Ascending aorta (tissue), 2 donors: Measurements from ENCODE around the gene EDEM3. TPM values are rescaled to one million over a fixed set of nuclear protein-coding genes. Genes with fewer than 3 reads are reported as not detected.

ENCODE experiments used
- DNase-seq, 2 donors: peaks; one replicate each; pipeline ENCODE4 v3.0.0-alpha.2; 2019; ENCODE audit warnings: low spot score in 2 of 2
- H3K27ac ChIP-seq, 2 donors: fragments of 200-600 bp; sonication (generic); one replicate each; pipeline ENCODE4 v1.5.1; 2016 to 2017; ENCODE audit warnings: mild to moderate bottlenecking in 1 of 2
- H3K27me3 ChIP-seq: fragments of 200-600 bp; sonication (generic); one replicate; pipeline ENCODE4 v1.5.1; 2017
- H3K36me3 ChIP-seq, 2 donors: fragments of 200-600 bp; sonication (generic); one replicate each; pipeline ENCODE4 v1.5.1; 2016
- H3K4me1 ChIP-seq, 2 donors: fragments of 200-600 bp; sonication (generic); one replicate each; pipeline ENCODE4 v1.5.1; 2016 to 2017; ENCODE audit warnings: mild to moderate bottlenecking in 1 of 2
- H3K4me3 ChIP-seq, 2 donors: fragments of 200-600 bp; sonication (generic); one replicate each; pipeline ENCODE4 v1.5.1; 2016 to 2017; ENCODE audit warnings: mild to moderate bottlenecking in 1 of 2
- H3K9me3 ChIP-seq, 2 donors: fragments of 200-600 bp; sonication (generic); one replicate each; pipeline ENCODE4 v1.5.1; 2016
- CTCF ChIP-seq, 3 experiments: fragments of 200-600 bp in 2 of 3; fragments of 450-650 bp in 1 of 3; sonication (generic) in 2 of 3; IDR thresholded peaks; one replicate each; pipeline ENCODE4 v1.5.1; 2016 to 2019; ENCODE audit warnings: antibody characterized with exemption in 3 of 3, mild to moderate bottlenecking in 1 of 3, moderate library complexity in 1 of 3
- intact Hi-C: fragments of 100-400 bp; cut with DNase I; formaldehyde crosslinking; loops from one replicate; pipeline ENCODE4 v1.15.1; 2023
- total RNA-seq: library from RNA; depleted of rRNA; stranded (reverse); fragments of >200 nt; gene quantifications from one replicate; pipeline ENCODE4 v1.1.0, GENCODE V29; 2016

The EDEM3 gene
- total RNA-seq, 1 donor from 2014 or later, result 23.1 TPM

- Histone ChIP-seq H3K9me3 (no peaks in the 10 kb centered on the region), H3K27ac (no peak overlapping the region), H3K4me1 (peaks cover 0 to 5% of the 10 kb centered on the region in 2 donors), H3K4me3 (no peak overlapping the region), H3K27me3 (no peaks in the 10 kb centered on the region), H3K36me3 (no peaks in the 10 kb centered on the region)
- TF ChIP-seq CTCF (IDR thresholded peaks at IDR 0.05), result no peak
- DNase-seq, result no peak
- intact Hi-C loops, result no loop called here
These were observed 8.6 kb downstream of the EDEM3 start for GRCh38 chr1:184745929-184746638.

- no peak for DNase-seq
- Histone ChIP-seq H3K9me3 (no peaks in the 10 kb centered on the region), H3K27me3 (no peaks in the 10 kb centered on the region), H3K36me3 (no peaks in the 10 kb centered on the region), H3K4me1 (peaks cover 0 to 5% of the 10 kb centered on the region in 2 donors), H3K4me3 (no peak overlapping the region), H3K27ac (no peak overlapping the region)
- no peak for TF ChIP-seq CTCF (IDR thresholded peaks at IDR 0.05)
- intact Hi-C loops, result no loop called here
These were observed 9.5 kb downstream of the EDEM3 start for GRCh38 chr1:184745110-184745509.

- no peaks in the 10 kb centered on the region for H3K9me3 ChIP-seq
- no peak overlapping the region for H3K27ac ChIP-seq
- no peak for TF ChIP-seq CTCF (IDR thresholded peaks at IDR 0.05)
- H3K36me3 ChIP-seq, result no peaks in the 10 kb centered on the region
- no peak overlapping the region for H3K4me3 ChIP-seq
- intact Hi-C loops, result no loop called here
- H3K27me3 ChIP-seq, result no peaks in the 10 kb centered on the region
- no peaks in the 10 kb centered on the region for H3K4me1 ChIP-seq
- no peak for DNase-seq
These were observed 11.4 kb downstream of the EDEM3 start for GRCh38 chr1:184743062-184743756.

- Histone ChIP-seq H3K9me3 (no peaks in the 10 kb centered on the region), H3K27me3 (no peaks in the 10 kb centered on the region), H3K4me3 (no peak overlapping the region), H3K36me3 (peaks cover 0 to 11% of the 10 kb centered on the region in 2 donors), H3K27ac (no peak overlapping the region), H3K4me1 (no peaks in the 10 kb centered on the region)
- intact Hi-C loops, result no loop called here
- no peak for TF ChIP-seq CTCF (IDR thresholded peaks at IDR 0.05)
- no peak for DNase-seq
These were observed 14.3 kb downstream of the EDEM3 start for GRCh38 chr1:184740344-184740743.

GRCh38 chr1:184739796-184740195 lies 14.9 kb downstream of the EDEM3 start:
- TF ChIP-seq CTCF (IDR thresholded peaks at IDR 0.05), result no peak
- Histone ChIP-seq H3K4me1 (no peaks in the 10 kb centered on the region), H3K36me3 (peaks cover 0 to 11% of the 10 kb centered on the region in 2 donors), H3K27ac (no peak overlapping the region), H3K4me3 (no peak overlapping the region), H3K27me3 (no peaks in the 10 kb centered on the region), H3K9me3 (no peaks in the 10 kb centered on the region)
- DNase-seq, result no peak
- intact Hi-C loops, result no loop called here
